HepG2 (cell line): ENCODE data around the gene GNRH2. TPM values are rescaled to one million over a fixed set of nuclear protein-coding genes. Genes with fewer than 3 reads are reported as not detected.
"Not testable (repeated sequence)": the region's sequence is repeated elsewhere in the genome, so short reads cannot be mapped to it uniquely, and the experiment has no call there.

Experiments
- ATAC-seq: fragments of 200-7000 bp; cut with Tn5 transposase; 3 replicates; pipeline ENCODE4 v1.9.1; 2020; ENCODE audit warnings: mild to moderate bottlenecking, moderate library complexity
- BruUV-seq: library from RNA; stranded (reverse); fragments of 400-500 nt; replicated peaks from 2 replicates; lab custom pipeline; 2021; lab: Mats Ljungman, UMichigan
- CTCF ChIA-PET: fragments of 300-600 bp; formaldehyde crosslinking; extraction: SDS; loops from one replicate; lab custom pipeline; 2021; ENCODE audit warnings: low total read pairs, inconsistent platforms, low intra/inter-chr PET ratio; lab: Yijun Ruan, JAX
- POLR2A ChIA-PET: fragments of 350-600 bp; sonication (Branson Sonifier 250); formaldehyde crosslinking; loops from one replicate; lab custom pipeline; 2020; ENCODE audit warnings: antibody characterized with exemption, inconsistent platforms; lab: Yijun Ruan, JAX
- DNase-seq: peaks from one replicate; pipeline ENCODE4 v3.0.0-alpha.2; 2015; ENCODE audit warnings: low spot score
- FAIRE-seq: peaks from 3 replicates; lab custom pipeline; 2011; peaks lifted over from hg19 to GRCh38; lab: Jason Lieb, UNC
- H2AFZ ChIP-seq: one replicate; pipeline ENCODE4 v1.6.1; 2011; ENCODE audit warnings: low read length, inconsistent platforms
- H3K27ac ChIP-seq: fragments of 300-600 bp; 3 replicates; pipeline ENCODE4 v1.8.0; 2011; ENCODE audit warnings: mixed run types, mild to moderate bottlenecking, mixed read lengths, low read length, inconsistent platforms; ENCODE audit not compliant: insufficient read depth; ENCODE audit errors: extremely low read length
- H3K27me3 ChIP-seq, 2 experiments: fragments of 200-600 bp in 1 of 2; 2 replicates in 1 of 2; 3 replicates in 1 of 2; pipeline versions ENCODE4 v1.6.0 to v1.8.0; 2011; ENCODE audit warnings: low read length in 2 of 2, mild to moderate bottlenecking in 2 of 2, moderate library complexity in 2 of 2, inconsistent platforms in 1 of 2; ENCODE audit not compliant: insufficient read depth in 2 of 2, control insufficient read depth in 1 of 2
- H3K36me3 ChIP-seq, 2 experiments: fragments of 200-600 bp in 1 of 2; replicated peaks in 1 of 2; 2 replicates in 1 of 2; 3 replicates in 1 of 2; pipeline versions ENCODE4 v1.5.1 to v1.8.0; 2011; ENCODE audit warnings: low read length in 2 of 2, inconsistent platforms in 1 of 2; ENCODE audit not compliant: insufficient read depth in 2 of 2, control insufficient read depth in 1 of 2
- H3K4me1 ChIP-seq: 2 replicates; pipeline ENCODE4 v1.5.1; 2012; ENCODE audit warnings: low read length, inconsistent platforms; ENCODE audit not compliant: insufficient read depth
- H3K4me2 ChIP-seq: 2 replicates; pipeline ENCODE4 v1.6.0; 2011; ENCODE audit warnings: low read depth, low read length, inconsistent platforms
- H3K4me3 ChIP-seq, 3 experiments: fragments of 200-600 bp in 1 of 3; sonication (generic), shearing (Covaris generic) in 1 of 3; replicated peaks in 1 of 3; 2 replicates each; pipeline ENCODE4 v1.5.1; 2011 to 2016; ENCODE audit warnings: low read length in 3 of 3, inconsistent platforms in 2 of 3, low read depth in 2 of 3, mild to moderate bottlenecking in 2 of 3, control low read depth in 1 of 3, mixed read lengths in 1 of 3; ENCODE audit not compliant: insufficient read depth in 1 of 3
- H3K79me2 ChIP-seq: one replicate; pipeline ENCODE4 v1.6.1; 2011; ENCODE audit warnings: low read length, inconsistent platforms; ENCODE audit not compliant: insufficient read depth
- H3K9ac ChIP-seq: 2 replicates; pipeline ENCODE4 v1.6.0; 2011; ENCODE audit warnings: mild to moderate bottlenecking, low read depth, low read length, inconsistent platforms; ENCODE audit not compliant: insufficient read depth
- H3K9me3 ChIP-seq: 2 replicates; pipeline ENCODE4 v1.5.1; 2012; ENCODE audit warnings: mild to moderate bottlenecking, low read length
- H4K20me1 ChIP-seq: 2 replicates; pipeline ENCODE4 v1.6.0; 2011; ENCODE audit warnings: inconsistent platforms, mild to moderate bottlenecking, low read length, moderate library complexity; ENCODE audit not compliant: insufficient read depth
- CEBPB ChIP-seq: IDR thresholded peaks from 2 replicates; pipeline ENCODE4 v1.6.1; 2011; ENCODE audit warnings: low read depth, low read length, improper control_type of control experiment, borderline replicate concordance
- CEBPG ChIP-seq: IDR thresholded peaks from 2 replicates; pipeline ENCODE4 v1.6.1; 2016
- MXD1 ChIP-seq: sonication (generic); formaldehyde crosslinking; IDR thresholded peaks from 2 replicates; pipeline ENCODE4 v1.4.0; 2020; ENCODE audit warnings: mild to moderate bottlenecking, missing genetic modification reagents
- SOX13 ChIP-seq, 3 experiments: fragments of 450-650 bp in 1 of 3; sonication (generic) in 1 of 3; formaldehyde crosslinking in 1 of 3; IDR thresholded peaks in 2 of 3; conservative IDR thresholded peaks in 1 of 3; 2 replicates each; pipeline versions ENCODE4 v1.5.0 to v1.6.1; 2016 to 2020; ENCODE audit warnings: antibody characterized with exemption in 1 of 3, mild to moderate bottlenecking in 1 of 3, missing compliant biosample characterization in 1 of 3, missing genetic modification reagents in 1 of 3, moderate library complexity in 1 of 3
- ZFY ChIP-seq: sonication (generic); formaldehyde crosslinking; IDR thresholded peaks from 2 replicates; pipeline ENCODE4 v1.4.0; 2020; ENCODE audit warnings: missing genetic modification reagents
- ZNF441 ChIP-seq: sonication (generic); formaldehyde crosslinking; IDR thresholded peaks from 2 replicates; pipeline ENCODE4 v1.7.0; 2021; ENCODE audit warnings: missing genetic modification reagents, borderline replicate concordance
- ZNF460 ChIP-seq: sonication (generic); formaldehyde crosslinking; IDR thresholded peaks from 2 replicates; pipeline ENCODE4 v1.5.1; 2020; ENCODE audit warnings: missing genetic modification reagents, mild to moderate bottlenecking, borderline replicate concordance
- ZNF776 ChIP-seq: sonication (generic); formaldehyde crosslinking; IDR thresholded peaks from 2 replicates; pipeline ENCODE4 v1.4.0; 2020; ENCODE audit warnings: mild to moderate bottlenecking, missing genetic modification reagents
- WGBS: methylation state at CpG from one replicate; pipeline ENCODE4 v1.1.6; 2017; ENCODE audit warnings: low lambda C conversion rate; 5-methylcytosine and 5-hydroxymethylcytosine counted together
- in situ Hi-C: cut with HindIII; loops from 2 replicates; pipeline ENCODE4 v1.10.0; 2017; ENCODE audit warnings: low pct_unique_long_range_greater_than_20kb; ENCODE audit not compliant: extremely low pct_ligation_motif_present
- intact Hi-C: fragments of 100-400 bp; cut with micrococcal nuclease; formaldehyde crosslinking; loops from one replicate; pipeline ENCODE4 v1.10.0; 2022; ENCODE audit not compliant: unreplicated experiment
- polyA plus RNA-seq, 8 experiments: library from polyadenylated mRNA; depleted of rRNA in 3 of 8; stranded (reverse) in 7 of 8; unstranded in 1 of 8; fragments of >200 nt; fragmentation: Illumina TruSeq in 4 of 8; extraction: Trizol in 4 of 8; gene quantifications; 2 replicates each; pipeline versions ENCODE4 v1.2.1 to v1.2.3, GENCODE V29; 2011 to 2016; ENCODE audit warnings: low read depth in 4 of 8, missing spikeins in 1 of 8, mixed read lengths in 1 of 8; ENCODE audit not compliant: insufficient read depth in 1 of 8
- total RNA-seq, 5 experiments: library from RNA; depleted of rRNA; stranded (reverse); fragments of >200 nt; fragmentation: Illumina TruSeq; extraction: Trizol; gene quantifications; 2 replicates each; pipeline ENCODE4 v1.2.3, GENCODE V29; 2016; ENCODE audit warnings: low read depth in 1 of 5

The GNRH2 gene
- total and polyA plus RNA-seq, 2 of the 13 experiments (the other 11 are each of a cell fraction or from before 2014, with no cell fraction given) = 0.28 TPM; not detected in 1

GRCh38 chr20:3074812-3075211 lies 31.4 kb downstream of the GNRH2 start:
- no TSS peak for BruUV-seq
- Histone ChIP-seq H3K27me3 (peaks cover 0 to 13% of the 10 kb centered on the region in 2 experiments; a peak in 2 of 5 replicates), H3K4me1 (peaks cover 59% of the 10 kb centered on the region), H3K9ac (no peak overlapping the region), H2AFZ (no peak overlapping the region), H3K4me2 (no peak overlapping the region), H3K4me3 (no peak overlapping the region), H4K20me1 (no peaks in the 10 kb centered on the region), H3K27ac (no peak overlapping the region), H3K79me2 (no peaks in the 10 kb centered on the region), H3K36me3 (no peaks in the 10 kb centered on the region), H3K9me3 (no peaks in the 10 kb centered on the region)
- in situ Hi-C loops = no loop called here
- CTCF ChIA-PET = interaction anchor here (4.5 kb wide), 1 partner anchor 22 kb away, joined by 61 read pairs; no protein-coding TSS in a partner anchor
- no peak for ATAC-seq
- DNase-seq = no peak
- WGBS = 13% methylated on average over 6 of the region's 6 CpGs
- POLR2A ChIA-PET = no interaction called here
- intact Hi-C loops = loop anchor here (5.0 kb wide), 1 partner anchor 42 kb away; no protein-coding TSS in a partner anchor
- no peak for FAIRE-seq
- TF ChIP-seq ZNF776 (CRISPR knock-in tag) (no peak), MXD1 (CRISPR knock-in tag) (no peak)

DNA sequence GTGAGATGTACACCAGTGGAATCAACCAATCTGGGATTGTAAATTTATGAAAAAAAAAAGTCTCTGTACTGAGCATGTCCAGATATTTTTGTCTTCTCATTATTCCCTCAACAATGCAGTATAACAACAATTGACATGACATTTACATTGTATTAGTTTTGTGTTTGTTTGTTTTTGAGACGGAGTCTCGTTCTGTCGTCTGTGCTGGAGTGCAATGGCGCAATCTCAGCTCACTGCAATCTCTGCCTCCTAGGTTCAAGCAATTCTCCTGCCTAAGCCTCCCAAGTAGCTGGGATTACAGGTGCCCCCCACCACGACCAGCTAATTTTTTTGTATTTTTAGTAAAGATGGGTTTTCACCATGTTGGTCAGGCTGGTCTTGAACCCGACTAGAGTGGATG lies 31.9 kb downstream of the GNRH2 start:
- H3K4me2 ChIP-seq; H3K9me3 ChIP-seq; H3K36me3 ChIP-seq; H3K27ac ChIP-seq; BruUV-seq; H3K79me2 ChIP-seq; POLR2A ChIA-PET; in situ Hi-C loops; H2AFZ ChIP-seq; ATAC-seq; H4K20me1 ChIP-seq; H3K9ac ChIP-seq; H3K4me3 ChIP-seq; DNase-seq; TF ChIP-seq SOX13 (IDR thresholded peaks at IDR 0.05): not testable (repeated sequence)
- TF ChIP-seq CEBPG = 0 out of 2 replicates have a peak, but pooled peaks have one; percentile 19
- TF ChIP-seq SOX13 (CRISPR knock-in tag; conservative IDR thresholded peaks at IDR 0.05 in 1 of 2, IDR thresholded peaks at IDR 0.05 in 1 of 2) = peak in 1 of 2 experiments; percentile 19; a peak in 1 of 4 replicates
- peak; percentile 87 for TF ChIP-seq ZNF460
- TF ChIP-seq CEBPB = peak; percentile 13; the same call in 1 of the 2 replicates
- 0 out of 2 replicates have a peak, but pooled peaks have one; percentile 16 for TF ChIP-seq ZFY
- peak; percentile 91 for TF ChIP-seq ZNF441 (CRISPR knock-in tag)
- CTCF ChIA-PET = interaction anchor here (4.5 kb wide), 1 partner anchor 22 kb away, joined by 61 read pairs; no protein-coding TSS in a partner anchor
- intact Hi-C loops = loop anchor here (5.0 kb wide), 1 partner anchor 42 kb away; no protein-coding TSS in a partner anchor
- WGBS = 8% methylated on average over 6 of the region's 6 CpGs
- Histone ChIP-seq H3K4me1 (peaks cover 59% of the 10 kb centered on the region), H3K27me3 (peaks cover 0 to 13% of the 10 kb centered on the region in 2 experiments; a peak in 3 of 5 replicates)
- FAIRE-seq = peak; percentile 36
